ENCODE results near the gene ACBD3.

The ACBD3 gene

GRCh38 chr1:226128487-226129075, 58.0 kb downstream of the ACBD3 start:
- Histone ChIP-seq H3K36me3 (ENCODE audit: control insufficient read depth, low read length) (no peaks in the 10 kb centered on the region), H3K4me2 (ENCODE audit: low read length) (peak overlapping the region; percentile 95), H3K27ac (ENCODE audit: low read depth, low read length) (peak overlapping the region; percentile 90), H3K4me3 (ENCODE audit: low read length) (peak overlapping the region; percentile 74), H3K9me2 (replicated peaks; ENCODE audit: control insufficient read depth, low read length) (no peaks in the 10 kb centered on the region), H4K20me1 (ENCODE audit: control insufficient read depth, insufficient read depth, low read depth, low read length) (no peaks in the 10 kb centered on the region), H3K79me2 (ENCODE audit: control insufficient read depth, low read length) (no peaks in the 10 kb centered on the region), H3K4me1 (ENCODE audit: control insufficient read depth, low read length) (peaks cover 81% of the 10 kb centered on the region), H3K27me3 (ENCODE audit: control insufficient read depth, low read length) (no peaks in the 10 kb centered on the region), H3F3A (ENCODE audit: control insufficient read depth, insufficient read depth) (peaks cover 12% of the 10 kb centered on the region), H3K9me3 (ENCODE audit: control insufficient read depth, insufficient read depth, low read length) (peaks cover 6% of the 10 kb centered on the region; the same call in 1 of the 2 replicates)
- TF ChIP-seq CTCF (IDR thresholded peaks at IDR 0.05; ENCODE audit: low read depth, low read length, poor library complexity, severe bottlenecking), result no peak
- no peak for TF ChIP-seq EZH2phosphoT487 (IDR thresholded peaks at IDR 0.05; ENCODE audit: borderline replicate concordance, low read length)

DNA sequence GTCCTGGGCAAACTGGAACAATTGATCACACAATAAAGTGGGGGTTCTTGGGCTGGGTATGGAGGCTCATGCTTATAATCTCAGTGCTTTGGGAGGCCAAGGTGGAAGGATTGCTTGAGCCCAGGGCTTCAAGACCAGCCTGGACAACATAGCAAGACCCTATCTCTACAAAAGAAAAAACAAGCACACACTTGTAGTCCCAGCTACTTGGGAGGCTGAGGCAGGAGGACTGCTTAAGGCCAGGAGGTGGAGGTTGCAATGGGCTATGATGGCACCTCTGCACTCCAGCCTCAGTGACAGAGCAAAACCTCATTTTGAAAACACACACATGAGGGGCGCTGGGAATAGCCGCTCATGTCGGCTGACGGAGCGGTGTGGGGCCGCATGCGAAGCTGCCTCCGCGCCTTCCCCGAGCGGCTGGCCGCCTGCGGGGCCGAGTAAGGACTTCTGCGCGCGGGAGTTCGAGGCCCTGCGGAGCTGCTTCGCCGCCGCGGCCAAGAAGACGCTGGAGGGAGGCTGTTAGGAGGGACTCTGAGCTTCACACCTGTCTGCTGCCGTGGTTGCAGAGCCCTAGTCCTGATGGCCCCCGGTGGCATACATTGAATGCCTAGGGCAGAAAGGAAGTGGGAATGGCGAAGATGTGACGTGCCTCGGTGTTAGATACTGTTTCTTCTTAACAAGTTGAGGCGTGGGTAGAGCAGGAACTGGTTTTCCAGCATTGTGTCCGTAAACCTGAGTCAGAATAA, 59.5 kb downstream of the ACBD3 start:
- H3K9me2 ChIP-seq (replicated peaks; ENCODE audit: control insufficient read depth, low read length), result no peaks in the 10 kb centered on the region
- no peaks in the 10 kb centered on the region for H3K79me2 ChIP-seq (ENCODE audit: control insufficient read depth, low read length)
- H3F3A ChIP-seq (ENCODE audit: control insufficient read depth, insufficient read depth), result peaks cover 22% of the 10 kb centered on the region
- peak overlapping the region; percentile 90 for H3K27ac ChIP-seq (ENCODE audit: low read depth, low read length)
- H3K4me2 ChIP-seq (ENCODE audit: low read length), result peak overlapping the region; percentile 95
- peaks cover 79% of the 10 kb centered on the region for H3K4me1 ChIP-seq (ENCODE audit: control insufficient read depth, low read length)
- H4K20me1 ChIP-seq (ENCODE audit: control insufficient read depth, insufficient read depth, low read depth, low read length), result no peaks in the 10 kb centered on the region
- peaks cover 4% of the 10 kb centered on the region; the same call in 1 of the 2 replicates for H3K9me3 ChIP-seq (ENCODE audit: control insufficient read depth, insufficient read depth, low read length)
- TF ChIP-seq EZH2phosphoT487 (IDR thresholded peaks at IDR 0.05; ENCODE audit: borderline replicate concordance, low read length) (no peak), CTCF (IDR thresholded peaks at IDR 0.05; ENCODE audit: low read depth, low read length, poor library complexity, severe bottlenecking) (no peak)
- peak overlapping the region; percentile 74 for H3K4me3 ChIP-seq (ENCODE audit: low read length)
- H3K36me3 ChIP-seq (ENCODE audit: control insufficient read depth, low read length), result no peaks in the 10 kb centered on the region
- no peaks in the 10 kb centered on the region for H3K27me3 ChIP-seq (ENCODE audit: control insufficient read depth, low read length)

DNA sequence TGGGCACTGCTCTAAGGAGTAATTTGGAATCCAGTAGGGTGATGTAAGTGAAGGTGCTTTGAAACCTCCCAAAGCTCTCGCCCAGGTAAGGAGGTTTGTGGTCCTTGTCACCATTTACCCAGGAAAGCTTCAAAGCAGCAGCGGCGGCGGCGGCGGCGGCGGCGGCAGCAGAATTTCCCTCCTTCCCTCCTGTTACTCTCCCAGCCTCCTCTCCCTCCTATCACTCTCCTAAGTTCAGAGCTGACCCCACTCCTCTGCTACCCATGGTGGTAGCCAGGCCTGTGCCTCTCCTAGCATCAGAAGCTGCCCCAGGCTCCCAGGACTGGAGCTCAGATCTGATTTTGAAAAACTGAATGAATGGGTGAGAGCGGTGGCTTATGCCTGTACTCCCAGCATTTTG, 60.7 kb downstream of the ACBD3 start:
- Histone ChIP-seq H3K4me3 (ENCODE audit: low read length) (no peak overlapping the region), H4K20me1 (ENCODE audit: control insufficient read depth, insufficient read depth, low read depth, low read length) (no peaks in the 10 kb centered on the region), H3K27me3 (ENCODE audit: control insufficient read depth, low read length) (no peaks in the 10 kb centered on the region), H3K27ac (ENCODE audit: low read depth, low read length) (no peak overlapping the region), H3K36me3 (ENCODE audit: control insufficient read depth, low read length) (no peaks in the 10 kb centered on the region), H3K9me2 (replicated peaks; ENCODE audit: control insufficient read depth, low read length) (no peaks in the 10 kb centered on the region), H3K9me3 (ENCODE audit: control insufficient read depth, insufficient read depth, low read length) (no peaks in the 10 kb centered on the region), H3K4me1 (ENCODE audit: control insufficient read depth, low read length) (peaks cover 78% of the 10 kb centered on the region), H3F3A (ENCODE audit: control insufficient read depth, insufficient read depth) (peaks cover 22% of the 10 kb centered on the region), H3K79me2 (ENCODE audit: control insufficient read depth, low read length) (no peaks in the 10 kb centered on the region), H3K4me2 (ENCODE audit: low read length) (peak overlapping the region; percentile 42)
- TF ChIP-seq CTCF (IDR thresholded peaks at IDR 0.05; ENCODE audit: low read depth, low read length, poor library complexity, severe bottlenecking), result no peak
- TF ChIP-seq EZH2phosphoT487 (IDR thresholded peaks at IDR 0.05; ENCODE audit: borderline replicate concordance, low read length), result no peak

Measured in DOHH2 (cell line).